TTC549 (cell line): ENCODE data around the gene MTCH1.

Source experiments
- FAIRE-seq: peaks from 2 replicates; lab custom pipeline; 2012; peaks lifted over from hg19 to GRCh38; lab: Jason Lieb, UNC

MTCH1 gene

GRCh38 chr6:36985808-36986703, at the start of gene MTCH1:
Gene MTCH1, minus strand, starts transcription at chr6:36986196. Its CDS starts 23 bp downstream, at chr6:36986173.
- FAIRE-seq = no peak

DNA sequence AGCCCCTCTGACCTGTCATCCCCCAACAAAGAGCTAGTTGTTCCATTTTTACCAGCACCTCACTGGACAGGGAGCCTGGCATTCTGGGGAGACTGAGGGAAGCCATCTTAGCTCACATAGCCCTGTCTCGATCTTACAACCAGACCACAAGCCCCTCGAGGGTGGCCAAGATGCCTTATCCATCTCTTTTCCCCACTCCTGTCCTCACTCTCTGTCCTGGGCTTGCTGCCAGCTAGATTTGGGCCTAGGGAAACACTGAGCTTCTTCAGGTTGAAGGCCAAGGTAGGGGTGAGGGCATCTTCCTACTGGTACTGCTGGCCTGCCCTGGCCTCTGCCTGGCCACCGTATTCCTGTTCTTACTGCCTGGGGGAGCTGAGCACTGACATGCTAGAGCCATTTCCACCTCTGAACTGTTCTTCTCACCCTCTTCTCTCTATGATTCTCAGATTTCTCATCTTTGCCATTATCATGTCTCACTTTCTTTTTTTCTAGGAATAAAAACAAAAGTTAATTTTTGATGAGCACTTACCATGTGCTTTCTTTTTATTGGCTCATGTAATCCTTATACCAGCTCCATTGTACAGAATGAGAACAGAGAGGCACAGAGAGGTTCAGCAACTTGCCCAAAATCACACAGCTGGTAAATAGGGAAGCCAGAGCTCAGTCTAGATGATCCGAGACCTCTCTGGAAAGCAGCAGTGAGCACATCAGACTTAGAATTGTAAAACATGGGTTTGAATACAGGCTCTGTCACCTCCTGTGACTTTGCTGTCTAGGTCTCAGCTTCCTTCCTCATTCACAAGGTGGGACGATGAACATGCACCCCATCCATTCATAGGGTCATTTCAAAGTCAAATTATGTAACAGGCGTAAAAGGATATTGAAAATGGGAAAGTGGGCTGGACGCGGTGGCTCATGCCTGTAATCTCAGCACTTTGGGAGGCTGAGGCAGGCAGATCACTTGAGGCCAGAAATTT, 48.1 kb upstream of the MTCH1 start:
- no peak for FAIRE-seq

GRCh38 chr6:37033255-37033654, 47.3 kb upstream of the MTCH1 start:
- no peak for FAIRE-seq

DNA sequence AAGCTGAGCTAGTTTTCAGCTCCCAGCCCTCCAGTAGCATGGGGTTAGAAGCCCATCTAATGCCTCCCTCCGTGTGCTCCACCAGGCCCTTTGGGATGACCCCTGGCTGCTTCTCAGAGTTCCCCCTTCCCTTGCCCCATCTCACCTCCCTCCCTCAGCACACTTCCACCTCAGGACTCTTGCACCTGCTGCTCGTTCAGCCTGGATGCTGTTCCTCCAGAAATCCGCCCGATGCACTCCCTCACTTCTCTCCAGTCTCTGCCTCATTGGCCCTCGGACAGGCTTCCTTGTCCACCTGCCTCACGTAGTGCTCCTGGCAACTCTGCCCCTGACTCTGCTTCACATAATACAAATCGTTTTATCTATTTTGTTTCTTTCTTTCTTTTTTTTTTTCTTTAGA, 46.2 kb upstream of the MTCH1 start:
- FAIRE-seq = no peak

DNA sequence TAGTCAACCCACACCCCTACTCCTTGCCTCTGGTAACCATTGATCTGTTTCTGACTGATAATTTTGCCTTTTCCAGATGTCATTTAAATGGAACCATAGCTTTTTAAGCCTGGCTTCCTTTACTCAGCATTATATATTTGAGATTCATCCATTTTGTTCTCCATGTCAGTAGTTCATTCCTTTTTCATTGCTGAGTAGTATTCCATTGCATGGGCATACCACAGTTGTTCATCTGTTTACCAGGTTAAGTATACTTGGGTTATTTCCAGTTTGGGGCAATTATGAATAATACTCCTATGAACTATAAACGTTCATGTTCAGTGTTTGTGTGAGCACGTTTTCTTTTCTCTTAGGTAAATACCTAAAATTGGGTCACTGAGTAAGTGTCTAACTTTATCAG, 44.6 kb upstream of the MTCH1 start:
- no peak for FAIRE-seq

- no peak for FAIRE-seq
Measured at GRCh38 chr6:37029249-37029971, 43.4 kb upstream of the MTCH1 start.

DNA sequence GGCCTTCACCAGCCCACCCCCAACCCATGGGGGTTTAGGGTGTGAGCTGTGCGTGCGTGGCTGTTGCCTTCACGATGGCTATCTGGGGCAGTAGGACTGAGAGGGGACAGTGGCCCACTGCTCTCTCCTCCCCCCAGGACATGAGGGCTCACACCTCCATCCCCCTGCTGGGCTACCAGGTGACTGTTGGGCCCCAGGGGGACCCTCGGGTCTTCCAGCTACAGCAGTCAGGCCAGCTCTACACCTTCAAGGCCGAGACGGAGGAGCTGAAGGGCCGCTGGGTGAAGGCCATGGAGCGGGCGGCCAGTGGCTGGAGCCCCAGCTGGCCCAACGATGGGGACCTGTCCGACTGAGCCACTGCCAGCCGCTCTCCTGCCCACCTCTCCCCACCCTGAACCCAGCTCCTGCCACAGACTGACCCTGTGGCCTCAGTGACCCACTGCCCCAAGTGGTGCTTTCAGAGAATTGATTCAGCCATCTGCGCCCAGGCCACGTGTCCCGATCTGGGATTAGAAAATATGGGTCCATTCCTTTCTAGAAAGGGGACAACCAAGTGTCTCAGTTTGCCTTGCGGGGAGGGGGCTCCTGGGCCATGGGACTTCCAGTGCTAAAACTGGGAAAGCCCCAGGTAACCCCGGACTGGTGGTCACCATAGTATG, 41.9 kb upstream of the MTCH1 start:
- FAIRE-seq = no peak

DNA sequence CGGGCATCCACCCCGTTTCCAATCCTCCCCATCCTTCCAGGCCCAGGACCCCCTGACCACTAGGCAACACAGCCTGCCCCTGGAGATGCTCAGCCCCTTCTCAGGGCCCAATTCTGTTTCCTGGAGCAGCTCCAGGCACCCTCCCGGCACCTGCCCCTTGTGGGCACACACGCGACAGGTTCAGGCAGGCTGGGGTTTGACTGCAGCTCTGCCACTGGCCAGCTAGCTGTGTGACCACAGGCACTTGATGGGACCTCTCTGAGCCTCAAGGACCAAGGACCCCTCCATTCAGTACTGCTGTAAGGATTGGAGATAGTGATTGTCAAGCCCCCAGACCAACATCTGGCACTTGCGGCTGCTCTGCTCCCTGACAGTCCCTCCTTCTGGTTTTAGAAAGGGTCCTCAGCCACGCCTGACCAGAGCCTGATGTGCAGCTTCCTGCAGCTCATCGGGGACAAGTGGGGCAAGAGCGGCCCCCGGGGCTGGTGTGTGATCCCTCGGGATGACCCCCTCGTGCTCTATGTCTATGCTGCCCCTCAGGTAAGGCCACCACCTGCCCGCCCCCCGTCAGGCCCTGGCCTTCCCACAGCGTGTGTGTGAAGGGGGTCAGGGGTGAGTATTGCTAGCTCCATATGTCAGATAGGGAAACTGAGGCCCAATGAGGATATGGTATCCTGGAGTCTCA, 41.2 kb upstream of the MTCH1 start:
- FAIRE-seq = no peak

DNA sequence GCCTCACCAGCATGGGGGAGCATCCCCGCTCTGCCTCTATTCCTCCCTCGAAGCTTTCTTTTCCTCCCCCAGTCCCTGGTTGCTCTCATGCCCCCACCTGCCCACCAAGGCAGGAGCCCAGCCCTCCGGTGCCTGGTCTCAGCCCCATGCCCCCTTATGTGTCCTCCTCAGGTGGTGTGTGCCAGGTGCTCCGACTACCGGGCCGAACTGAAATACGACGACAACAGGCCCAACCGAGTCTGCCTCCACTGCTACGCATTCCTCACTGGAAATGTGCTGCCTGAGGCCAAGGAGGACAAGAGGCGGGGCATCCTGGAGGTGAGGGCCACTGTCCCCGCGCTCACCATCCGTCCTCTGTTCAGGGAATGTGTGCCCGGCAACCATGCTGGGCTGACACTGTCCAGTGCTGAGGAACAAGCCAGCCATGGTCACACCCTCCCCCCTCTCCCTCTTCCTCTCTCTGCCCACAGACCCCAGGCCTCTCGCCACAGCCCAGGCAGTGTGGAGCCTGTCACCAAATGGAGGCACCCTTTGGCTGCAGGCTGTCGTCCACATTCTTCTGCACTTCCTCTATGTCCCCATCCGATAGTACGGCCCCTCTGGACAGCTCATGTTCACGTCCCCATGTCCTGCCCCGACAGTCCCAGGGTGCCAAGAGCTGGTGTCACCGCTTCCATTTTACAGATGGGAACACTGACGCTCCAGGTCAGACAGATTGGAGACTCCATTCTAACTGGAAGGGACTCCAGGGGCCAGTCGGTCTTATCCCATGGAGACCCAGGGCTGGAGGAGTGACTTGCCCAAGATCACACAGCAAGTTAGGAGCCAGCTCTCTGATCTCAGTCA, 39.8 kb upstream of the MTCH1 start:
- no peak for FAIRE-seq

- FAIRE-seq = no peak
Measured at GRCh38 chr6:37024656-37025337, 38.8 kb upstream of the MTCH1 start.

DNA sequence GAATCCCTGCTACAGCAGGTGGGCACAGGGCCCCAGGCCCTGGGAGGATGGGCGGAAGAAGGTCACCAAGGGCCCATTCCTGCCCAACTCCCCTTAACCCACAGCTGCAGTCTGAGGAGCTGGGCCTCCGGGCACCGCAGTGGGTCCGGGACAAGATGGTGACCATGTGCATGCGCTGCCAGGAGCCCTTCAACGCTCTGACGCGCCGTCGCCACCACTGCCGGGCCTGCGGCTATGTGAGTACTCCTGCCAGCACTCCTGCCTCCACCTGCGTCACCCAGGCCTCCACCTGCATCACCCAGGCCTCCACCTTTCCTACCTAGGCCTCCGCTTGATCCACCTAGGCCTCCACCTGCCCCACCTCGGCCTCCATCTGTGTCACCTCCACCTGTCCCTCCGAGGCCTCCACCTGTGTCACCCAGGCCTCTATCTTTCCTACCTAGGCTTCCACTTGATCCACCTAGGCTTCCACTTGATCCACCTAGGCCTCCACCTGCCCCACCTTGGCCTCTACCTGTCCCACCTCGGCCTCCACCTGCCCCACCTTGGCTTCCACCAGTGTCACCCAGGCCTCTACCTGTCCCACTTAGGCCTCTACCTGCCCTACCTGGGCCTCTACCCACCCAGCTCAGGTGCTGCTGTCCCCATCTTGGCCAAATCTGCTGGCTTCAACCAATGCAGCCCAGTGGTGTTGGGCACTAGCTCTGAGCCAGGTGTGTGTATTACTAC, 36.3 kb upstream of the MTCH1 start:
- no peak for FAIRE-seq

DNA sequence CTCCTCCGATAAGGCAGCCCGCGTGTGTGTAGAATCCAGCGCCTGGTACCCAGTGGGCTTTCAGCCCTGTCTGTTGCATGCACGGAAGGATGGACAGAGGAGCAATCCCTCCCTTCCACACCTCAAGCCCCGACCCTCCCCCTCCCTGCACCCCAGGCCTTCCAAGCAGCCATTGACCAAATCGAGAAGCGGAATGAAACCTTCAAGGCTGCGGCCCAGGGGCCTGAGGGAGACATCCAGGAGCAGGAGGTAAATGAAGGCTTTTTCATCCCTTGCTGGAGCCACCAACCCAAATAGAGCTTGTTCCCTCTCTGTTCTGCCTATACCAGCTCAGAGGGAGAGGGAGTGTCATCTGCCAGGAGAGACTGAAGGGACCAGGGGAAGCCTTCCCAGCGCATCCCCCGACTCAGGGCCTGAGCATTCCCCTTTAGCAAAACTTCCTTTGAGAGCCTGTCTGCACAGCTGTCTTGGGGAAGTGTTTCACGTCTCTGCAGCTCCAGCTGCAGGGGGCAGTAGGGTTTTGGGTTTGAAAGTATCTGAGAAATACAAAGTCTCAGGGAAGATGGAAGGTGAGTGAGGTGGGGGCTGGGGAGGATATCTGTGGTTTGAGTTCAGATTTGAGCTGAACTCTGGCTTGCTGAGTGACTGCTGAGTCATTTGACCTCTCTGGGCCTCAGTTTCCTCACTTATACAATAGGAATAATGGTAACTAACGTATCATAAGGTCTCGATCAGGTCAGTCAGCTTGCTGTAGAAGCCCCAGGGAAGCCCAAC, 35.5 kb upstream of the MTCH1 start:
- FAIRE-seq = no peak

DNA sequence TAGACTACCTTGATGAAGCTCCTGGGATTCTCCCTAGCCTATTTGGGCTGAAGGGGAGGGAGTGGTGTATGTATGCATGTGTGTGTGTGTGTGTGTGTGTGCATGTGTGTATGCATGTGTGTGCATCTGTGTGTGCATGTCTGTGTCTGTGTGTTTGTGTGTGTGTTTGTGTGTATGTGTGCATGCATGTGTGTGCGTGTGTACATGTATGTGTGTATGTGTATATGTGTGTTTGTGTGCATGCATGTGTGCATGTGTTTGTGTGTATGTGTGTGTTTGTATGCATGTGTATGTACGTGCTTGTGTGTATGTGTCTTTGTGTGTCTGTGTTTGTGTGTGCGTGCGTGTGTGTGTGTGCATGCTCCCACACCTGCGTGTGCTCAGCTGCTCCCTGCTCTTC, 34.8 kb upstream of the MTCH1 start:
- FAIRE-seq = no peak

GRCh38 chr6:37020381-37020780, 34.4 kb upstream of the MTCH1 start:
- FAIRE-seq = no peak

- FAIRE-seq = no peak
Measured at GRCh38 chr6:37019065-37019450, 33.1 kb upstream of the MTCH1 start.

GRCh38 chr6:37018198-37019064, 32.4 kb upstream of the MTCH1 start:
- peak; percentile 37 for FAIRE-seq

GRCh38 chr6:37017606-37018197, 31.7 kb upstream of the MTCH1 start:
- no peak for FAIRE-seq
